Stimulated activated CD8-positive, alpha-beta memory T cell treated with anti-CD3 and anti-CD28 coated beads, Interleukin-2, amount 100 ng/mL, for 1 hour (primary cell): ENCODE data around the gene CCDC120.

Source experiments
- DNase-seq, 2 donors: peaks; one replicate each; pipeline ENCODE4 v3.0.0-alpha.2; 2020; ENCODE audit warnings: low read depth in 2 of 2

CCDC120 gene, protein sequence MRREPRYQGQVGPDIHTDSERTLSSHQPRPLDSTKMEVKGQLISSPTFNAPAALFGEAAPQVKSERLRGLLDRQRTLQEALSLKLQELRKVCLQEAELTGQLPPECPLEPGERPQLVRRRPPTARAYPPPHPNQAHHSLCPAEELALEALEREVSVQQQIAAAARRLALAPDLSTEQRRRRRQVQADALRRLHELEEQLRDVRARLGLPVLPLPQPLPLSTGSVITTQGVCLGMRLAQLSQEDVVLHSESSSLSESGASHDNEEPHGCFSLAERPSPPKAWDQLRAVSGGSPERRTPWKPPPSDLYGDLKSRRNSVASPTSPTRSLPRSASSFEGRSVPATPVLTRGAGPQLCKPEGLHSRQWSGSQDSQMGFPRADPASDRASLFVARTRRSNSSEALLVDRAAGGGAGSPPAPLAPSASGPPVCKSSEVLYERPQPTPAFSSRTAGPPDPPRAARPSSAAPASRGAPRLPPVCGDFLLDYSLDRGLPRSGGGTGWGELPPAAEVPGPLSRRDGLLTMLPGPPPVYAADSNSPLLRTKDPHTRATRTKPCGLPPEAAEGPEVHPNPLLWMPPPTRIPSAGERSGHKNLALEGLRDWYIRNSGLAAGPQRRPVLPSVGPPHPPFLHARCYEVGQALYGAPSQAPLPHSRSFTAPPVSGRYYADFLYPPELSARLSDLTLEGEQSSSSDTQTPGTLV

DNA sequence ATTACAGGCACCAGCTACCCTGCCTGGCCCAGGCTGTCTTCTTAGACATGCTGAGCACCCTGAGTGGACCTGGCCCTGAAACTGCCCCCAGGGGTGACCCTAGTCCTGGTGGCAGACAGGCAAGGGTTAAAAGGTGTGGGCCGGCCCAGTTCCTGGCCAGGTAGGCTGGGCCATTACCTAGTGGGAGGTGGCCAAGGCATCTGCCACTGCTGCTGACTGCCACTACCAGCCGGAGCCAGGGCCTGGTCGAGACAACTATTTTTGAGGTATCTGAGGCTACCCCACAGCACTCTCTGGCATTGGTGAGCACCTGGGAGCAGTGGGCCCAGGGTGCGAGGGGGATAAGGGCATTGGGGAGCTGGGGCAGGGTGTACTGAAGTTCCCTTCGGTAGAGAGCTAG is at the start of gene CCDC120:
Gene CCDC120 (plus strand): TSS at position 206 of the 400 bp plus-strand sequence. CDS start 3,043 bp downstream, outside the sequence.
- no peak for DNase-seq

DNA sequence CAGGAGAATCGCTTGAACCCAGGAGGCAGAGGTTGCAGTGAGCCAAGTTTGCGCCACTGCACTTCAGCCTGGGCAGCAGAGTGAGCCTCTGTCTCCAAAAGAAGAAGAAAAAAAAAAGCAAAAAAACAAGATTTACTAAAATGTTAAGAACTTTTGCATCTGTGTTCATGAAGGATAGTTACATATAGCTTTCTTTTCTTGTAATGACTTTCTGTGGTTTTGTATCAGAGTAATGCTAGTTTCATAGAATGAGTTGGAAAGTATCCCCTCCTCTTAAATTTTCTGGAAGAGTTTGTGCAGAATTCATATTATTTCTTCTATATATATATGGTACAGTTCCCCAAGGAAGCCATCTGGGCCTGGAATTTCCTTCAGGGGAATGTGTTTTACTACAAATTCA is 39.7 kb upstream of the CCDC120 start:
- DNase-seq = no peak

DNA sequence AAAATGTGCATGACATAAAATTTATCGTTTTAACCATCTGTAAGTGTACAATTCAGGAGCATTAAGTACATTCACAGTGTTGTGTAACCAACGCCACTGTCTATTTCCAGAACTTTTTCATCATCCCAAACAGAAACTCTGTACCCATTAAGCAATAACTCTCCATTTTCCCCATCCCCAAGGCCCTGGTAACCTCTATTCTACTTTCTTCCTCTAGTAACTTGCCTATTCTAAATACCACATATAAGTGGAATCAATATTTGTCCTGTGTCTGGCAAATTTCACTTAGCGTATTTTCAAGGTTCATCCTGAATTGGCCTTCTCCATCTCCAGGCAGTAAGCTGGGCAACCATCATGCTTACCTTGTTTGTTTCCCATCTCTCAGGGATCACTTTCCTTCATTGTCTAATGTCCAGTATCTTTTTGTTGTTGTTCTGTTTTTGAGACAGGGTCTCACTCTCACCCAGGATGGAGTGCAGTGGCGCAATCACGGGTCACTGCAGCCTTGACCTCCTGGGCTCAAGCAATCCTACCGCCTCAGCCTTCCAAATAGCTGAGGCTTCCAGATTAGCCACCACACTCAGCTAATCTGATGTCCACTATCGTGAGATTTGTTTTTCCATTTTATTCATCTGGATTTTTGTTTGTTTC is 39.1 kb upstream of the CCDC120 start:
- no peak for DNase-seq

DNA sequence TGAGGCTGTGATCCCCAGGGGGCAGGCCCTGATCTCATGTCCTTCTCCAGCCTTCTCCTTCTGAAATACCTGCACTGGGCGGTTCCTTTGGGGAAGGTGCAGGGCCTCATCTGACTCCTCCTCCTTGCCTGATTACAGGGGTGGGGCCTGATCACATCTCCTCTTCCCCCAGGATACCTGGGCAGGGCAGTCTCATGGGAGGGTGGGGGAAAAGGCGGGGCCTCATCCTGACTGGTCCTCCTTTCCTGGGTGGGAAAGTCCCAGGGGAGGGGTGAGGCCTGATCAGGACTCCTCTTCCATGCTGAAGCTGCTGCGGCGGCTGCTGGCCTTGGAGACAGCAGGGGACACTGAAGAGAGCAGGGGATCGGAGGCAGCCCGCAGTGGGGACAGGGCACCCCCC is 28.9 kb upstream of the CCDC120 start:
- no peak for DNase-seq

DNA sequence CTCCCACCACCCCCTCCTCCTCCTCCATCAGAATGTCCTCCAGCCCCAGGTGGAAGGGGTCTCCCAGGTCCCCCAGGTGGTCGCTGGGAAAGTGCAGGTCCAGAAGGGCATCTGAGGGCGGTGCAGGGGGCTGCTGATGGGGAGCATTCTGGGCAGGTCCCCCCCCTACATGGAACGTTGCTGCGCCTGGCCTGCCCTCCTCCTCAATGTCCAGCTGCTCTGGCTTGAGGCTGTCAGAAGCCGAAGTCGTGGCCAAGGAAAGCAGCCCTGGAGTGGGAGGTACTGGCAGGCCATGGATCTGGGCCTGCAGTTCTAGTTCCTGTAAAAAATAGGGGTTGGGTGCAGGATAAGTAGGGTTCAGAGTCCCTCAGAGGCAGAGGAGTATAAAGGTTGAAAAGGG is 28.5 kb upstream of the CCDC120 start:
- no peak for DNase-seq

DNA sequence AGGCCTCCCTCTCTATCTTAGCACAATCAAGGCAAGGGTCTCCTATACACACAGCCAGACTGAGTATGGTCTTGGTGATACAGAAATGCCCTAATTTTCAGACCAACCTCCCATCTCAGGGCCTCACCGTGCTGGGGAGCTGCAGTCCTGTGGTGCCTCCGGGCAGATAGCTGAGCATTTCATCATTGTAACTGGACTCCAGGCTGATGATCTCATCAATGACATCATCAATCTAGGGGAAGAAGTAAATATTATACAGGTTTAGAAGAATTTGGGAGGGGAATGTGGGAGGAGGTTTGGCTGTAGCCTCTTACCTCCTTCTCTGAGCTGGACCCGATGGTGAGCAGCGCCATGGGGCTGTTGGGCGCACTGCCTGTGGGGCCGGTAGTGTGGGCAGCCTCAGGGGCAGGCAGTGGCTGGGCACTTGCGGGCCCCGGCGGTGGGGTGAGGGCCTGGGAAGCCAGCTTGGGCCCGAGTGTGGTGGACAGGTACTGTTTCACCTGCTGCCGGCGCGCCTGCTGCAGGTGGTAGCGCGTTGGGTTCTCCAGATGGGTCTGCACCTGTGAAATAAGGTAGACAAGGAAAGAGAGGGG is 20.8 kb upstream of the CCDC120 start:
- no peak for DNase-seq

DNA sequence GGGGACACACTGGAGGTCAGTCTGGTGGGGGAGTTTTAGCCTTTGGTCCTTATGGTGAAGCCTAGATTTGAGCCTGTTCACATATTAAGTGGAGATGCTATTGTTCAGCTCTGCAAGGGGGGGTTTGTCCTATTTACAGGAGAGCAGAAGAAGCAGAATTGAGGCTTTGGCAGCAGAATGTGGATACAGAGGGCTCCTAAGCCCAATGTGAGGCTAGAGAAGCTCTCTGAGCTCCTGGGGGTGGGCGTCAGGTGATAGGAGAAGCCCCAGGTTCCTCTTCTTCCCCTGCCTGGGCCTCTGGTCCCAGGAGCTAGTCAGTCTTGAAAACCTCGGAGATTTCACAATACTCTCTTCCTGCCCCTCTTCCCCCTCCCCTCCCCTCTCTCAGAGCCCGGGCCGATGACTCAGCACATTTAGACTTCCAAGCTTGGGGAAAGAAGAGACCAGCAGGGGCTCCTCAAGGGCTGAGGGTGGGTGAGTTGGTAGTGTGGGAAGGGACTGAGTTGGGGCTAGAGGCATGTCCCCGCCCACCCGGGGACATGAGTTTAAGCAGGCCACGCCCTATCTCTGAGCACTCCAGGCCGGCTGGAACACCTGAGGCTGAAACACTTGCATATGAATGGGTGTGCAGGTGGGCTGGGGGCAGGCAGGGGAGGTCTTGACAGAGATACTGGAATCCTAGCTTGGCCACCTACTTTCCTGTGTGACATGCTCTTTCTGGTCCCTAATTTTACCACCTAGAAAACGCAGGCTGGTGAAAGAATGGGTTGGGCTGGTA is 19.0 kb upstream of the CCDC120 start:
- DNase-seq = peak in 1 of 2 donors; percentile 4

DNA sequence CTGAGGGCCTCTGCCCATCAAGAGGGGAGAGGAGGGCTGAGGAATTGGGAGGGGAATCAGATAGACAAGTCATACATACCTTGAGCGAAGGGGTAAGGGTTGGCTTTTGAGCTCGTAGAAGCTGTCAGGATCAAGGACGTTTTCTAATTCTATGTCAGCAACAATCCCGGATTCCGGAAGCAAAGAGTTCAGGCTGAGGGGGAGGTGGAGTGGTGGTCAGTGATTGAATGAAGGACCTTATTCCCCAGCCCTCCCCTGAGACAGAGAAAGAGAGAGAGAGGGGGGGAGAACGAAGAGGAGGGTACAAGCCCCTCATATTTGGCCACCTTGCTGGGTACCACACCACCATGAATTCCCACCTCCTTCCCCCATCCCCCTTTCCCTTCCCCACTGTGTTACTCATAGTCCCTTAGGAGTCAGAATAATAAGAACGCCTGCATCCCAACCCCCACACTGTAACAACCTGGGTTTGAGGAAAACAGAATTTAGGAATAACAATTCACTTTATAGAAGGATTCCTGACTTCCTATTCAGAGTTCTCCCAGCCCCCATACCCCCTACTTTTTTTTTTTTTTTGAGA is 18.3 kb upstream of the CCDC120 start:
- no peak for DNase-seq

DNA sequence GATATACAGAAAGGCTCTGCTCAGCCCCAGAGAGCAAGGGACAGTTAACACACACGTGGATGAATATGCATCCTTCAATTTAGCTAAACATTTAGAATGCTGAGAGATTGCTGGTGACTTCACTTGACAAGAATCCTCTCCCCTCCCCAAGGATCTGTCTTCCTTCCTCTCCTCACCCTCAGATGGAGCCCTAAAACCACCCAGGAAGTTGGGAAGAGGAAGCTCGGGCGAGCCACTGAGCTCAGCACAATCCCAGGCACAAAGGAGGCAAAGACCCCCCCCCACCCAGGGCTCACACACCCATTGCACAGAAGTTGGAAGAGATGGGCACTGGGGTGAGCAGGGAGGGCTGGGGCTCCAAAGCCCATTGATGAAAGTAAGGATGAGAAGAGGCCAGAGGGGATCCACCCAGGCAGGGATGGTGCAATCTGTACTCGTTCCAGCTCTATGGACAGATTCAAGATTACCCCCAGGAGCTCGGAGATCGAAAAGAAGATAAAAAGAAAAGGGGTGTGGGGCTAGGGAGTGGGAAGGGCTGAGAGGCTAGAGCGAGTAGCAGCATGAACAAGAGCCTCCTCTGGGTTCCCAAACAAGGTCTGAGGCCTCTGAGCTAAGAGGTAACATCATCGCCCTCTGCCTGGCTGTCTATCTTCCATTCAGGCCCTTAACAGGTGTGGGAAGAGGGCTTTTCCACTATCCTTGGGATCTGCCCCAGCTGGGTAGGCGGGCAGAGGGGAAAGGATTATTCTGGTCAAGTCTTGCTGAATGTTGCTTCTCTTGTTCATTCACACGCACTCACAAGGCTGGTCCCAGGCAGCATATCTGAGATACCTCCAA is 16.8 kb upstream of the CCDC120 start:
- DNase-seq = no peak

DNA sequence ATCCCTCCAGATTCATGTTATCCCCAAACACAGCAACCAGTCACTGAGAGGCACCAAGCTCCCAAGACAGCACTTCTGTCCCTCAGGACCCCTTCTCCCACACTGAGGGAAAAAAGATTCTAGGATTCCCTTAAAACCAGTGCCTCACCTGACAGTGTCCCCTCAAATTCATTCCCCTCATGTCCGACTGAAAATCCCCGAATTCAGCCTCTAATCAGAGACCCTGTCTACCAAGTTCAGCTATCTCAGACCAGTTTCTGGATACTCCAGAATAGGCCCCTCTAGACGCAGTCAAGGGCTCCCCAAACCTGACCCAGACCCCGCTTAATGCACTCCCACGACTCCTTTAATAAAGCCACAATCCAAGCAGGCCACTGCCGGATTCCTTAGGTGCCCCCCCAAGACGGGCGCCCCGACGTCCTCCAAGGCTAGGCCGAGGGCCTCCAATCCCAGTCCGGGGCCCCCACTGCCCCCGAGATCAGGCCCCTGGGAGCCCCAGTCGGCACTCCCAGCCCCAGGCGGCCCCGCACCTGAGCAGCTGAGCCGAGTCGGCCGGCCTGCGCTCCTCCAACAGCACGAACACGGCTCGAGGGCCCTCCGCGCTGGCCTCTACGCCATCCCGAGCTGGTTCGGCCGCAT is 16.1 kb upstream of the CCDC120 start:
- peak in 1 of 2 donors; percentile 5 for DNase-seq

DNA sequence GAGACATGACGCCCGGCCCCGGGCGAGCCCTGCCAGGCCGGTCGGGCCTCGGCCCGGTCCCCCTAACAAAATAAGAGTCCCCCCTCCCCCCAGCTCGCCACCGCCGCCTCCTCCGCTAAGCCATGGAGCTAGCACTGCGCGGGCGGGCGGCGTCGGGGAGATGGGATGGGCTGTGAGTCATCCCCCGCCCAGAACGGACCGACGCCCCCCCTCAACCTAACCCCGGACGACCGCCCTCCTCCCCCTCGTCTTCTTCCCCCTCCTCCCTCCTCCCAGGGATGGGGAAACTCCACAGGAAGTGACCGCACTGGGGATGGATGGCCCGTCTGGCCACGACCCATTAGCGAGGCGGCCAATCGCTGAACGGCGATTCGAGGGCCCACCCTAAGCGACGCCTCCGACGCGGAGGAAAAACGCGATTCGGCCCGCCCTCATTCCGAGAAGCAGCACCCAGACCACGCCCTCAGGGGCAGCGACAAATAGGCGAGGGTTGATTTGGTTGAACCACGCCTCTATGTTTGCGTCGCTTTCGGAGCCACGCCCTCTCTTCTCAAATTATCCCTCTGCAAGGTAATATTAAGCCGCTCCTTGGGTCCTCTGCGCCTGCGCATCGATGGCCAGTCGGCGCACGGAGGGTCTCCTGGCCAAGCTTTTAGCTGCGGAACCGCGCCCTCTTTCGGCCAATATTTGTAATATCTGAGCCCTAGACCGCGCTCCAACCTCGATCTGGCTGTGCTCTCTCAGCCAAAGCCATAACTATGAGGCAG is 15.4 kb upstream of the CCDC120 start, which contains the start of gene TFE3:
Gene TFE3 (minus strand): TSS at position 138 of the 767 bp plus-strand sequence. CDS start 131 bp downstream, at position 7.
- DNase-seq = peak; percentile 84 to 89

DNA sequence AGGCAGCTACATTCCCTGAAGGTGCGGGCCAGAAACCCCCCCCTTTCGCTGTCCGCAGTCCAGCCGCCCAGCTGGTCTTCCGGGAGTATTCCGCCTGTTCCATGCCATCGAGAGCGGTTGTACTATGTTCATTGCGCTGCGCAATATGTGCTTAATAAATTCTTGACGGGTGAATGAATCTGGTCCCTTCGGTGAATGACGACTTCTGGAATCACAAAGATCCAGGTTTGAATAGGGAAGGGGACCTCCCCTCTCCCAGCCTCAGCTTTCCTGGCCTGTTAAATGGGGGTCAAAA is 14.9 kb upstream of the CCDC120 start:
- DNase-seq = no peak

DNA sequence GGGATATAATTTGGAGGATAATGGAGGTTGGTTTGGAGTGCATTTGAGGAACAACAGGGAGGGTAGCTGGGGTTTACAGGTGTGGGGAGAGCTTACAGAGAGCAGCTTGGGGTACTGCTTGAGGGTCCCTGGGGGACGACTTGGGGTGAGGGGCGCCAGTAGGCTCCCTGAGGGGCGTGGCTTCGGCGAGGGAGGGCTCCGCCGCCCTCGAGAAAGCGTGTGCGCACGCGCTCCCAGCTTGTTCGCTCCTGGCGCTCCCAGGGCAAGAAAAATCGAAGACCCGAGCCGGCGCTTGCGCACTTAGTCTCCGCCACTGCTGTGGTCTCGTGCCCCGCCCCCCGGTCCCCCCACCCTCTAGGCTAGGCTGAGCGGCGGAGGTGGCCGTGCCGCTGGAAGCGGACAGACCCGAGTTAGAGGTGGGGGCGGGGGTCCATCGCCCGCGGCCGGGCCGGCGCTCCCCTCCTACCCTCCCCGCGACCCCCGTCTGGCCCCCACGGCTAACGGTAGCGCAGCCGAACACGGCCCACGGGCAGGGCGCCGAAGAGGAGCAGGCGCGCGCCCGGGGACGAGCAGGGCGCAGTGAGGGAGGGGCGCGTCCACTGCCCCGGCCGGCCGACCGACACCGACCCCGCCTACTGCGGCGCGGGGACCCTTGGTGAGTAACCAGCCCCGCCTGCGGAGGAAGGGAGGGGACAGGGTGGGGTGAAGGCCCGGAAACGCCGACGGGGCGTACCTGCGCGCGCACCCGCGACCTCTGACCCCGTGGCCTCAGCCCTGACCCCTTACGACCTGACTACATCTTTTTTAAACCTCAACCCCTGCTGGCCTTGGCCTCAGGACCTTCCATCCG is 5.4 kb upstream of the CCDC120 start:
- DNase-seq = peak; percentile 28 to 36

DNA sequence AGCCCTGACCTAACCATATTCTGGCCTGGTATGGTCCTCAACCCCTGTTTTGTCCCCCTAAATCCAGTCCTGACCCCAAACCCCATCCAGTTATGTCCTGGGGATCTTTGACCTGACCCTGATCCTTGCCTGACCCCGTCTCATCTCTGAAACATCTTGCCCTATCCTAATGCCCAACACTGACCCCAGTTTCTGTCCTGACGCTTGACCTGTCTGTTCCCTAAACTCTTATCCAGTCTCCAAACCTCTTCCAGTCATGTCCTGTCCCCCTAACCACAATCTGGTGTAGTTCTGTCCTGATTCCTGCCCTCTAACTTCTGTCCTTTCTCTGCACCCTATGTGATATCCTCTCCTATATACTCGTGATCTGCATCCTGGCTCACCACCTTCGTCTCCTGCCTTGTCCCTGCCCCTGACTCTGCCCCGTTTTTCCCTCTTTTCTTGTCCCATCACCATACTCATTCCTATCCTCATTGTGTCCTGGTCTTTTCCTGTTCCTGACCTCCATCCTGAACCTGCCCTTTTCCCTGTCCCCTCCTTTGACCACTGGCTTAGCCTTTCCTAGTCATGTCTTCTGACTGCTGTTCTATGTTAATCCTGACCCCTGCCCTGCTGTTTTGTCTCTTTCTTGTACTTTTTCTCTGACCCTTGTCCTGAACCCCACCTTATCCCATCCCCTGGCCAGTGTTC is 4.6 kb upstream of the CCDC120 start:
- no peak for DNase-seq

DNA sequence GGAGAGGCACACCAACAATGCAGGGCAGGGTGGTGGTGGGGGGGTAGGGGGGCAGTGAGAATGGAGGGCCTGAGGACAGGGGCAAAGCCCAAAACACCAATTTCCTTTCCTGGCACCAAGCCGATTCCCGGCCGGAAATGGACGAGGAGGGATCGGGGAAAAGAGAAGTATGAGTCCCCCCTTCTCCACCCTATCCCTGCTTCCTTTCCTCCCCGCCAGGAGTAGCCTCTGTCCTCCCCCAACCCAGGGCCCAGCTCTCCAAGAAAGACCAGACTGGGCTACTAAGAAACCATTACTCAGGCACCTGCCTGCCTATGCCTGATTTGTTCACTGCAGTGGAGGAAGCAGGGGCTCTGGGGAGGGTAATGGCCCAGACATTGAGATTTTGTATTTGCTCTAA is 402 bp downstream of the CCDC120 start:
- DNase-seq = no peak

DNA sequence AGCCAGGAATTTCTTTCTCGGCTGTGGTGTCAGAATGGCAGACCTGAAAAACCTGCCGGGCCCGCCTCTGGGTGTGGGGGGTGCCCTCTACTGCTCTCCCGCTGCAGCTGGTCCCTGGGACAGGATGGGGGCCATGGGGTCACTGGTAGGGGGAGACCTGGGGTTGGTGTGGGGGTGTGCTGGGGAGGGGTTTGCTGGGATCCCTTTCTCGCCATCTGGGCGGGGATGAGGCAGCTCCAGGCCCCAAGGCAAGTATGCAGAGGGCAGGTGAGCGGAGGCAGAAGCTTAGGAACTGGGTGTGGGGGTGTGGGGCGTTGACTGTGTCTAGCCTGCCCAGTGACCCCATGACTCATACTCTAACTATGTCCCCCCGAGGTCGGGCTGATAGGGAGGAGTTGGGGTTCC is 884 bp downstream of the CCDC120 start:
- no peak for DNase-seq

DNA sequence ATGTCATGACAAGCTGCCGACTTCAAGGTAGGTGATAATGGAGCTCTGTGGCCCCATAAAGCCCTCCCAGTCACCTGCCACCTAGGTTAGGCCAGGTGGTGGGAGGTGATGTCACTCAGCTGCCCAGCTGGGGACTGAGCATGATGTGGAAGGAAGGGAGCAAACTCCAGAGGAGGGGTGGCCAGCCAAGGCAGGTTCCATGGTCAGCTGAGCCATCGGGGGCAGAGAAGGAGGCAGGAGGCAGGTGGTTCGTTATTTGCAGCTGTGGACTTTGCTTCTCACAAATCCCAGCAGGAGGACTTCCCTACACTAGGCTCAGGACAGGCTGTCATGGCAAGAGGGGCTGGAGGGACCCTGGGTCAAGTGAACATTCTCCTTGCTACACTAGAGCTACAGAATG is 2.1 kb downstream of the CCDC120 start:
- DNase-seq = no peak

DNA sequence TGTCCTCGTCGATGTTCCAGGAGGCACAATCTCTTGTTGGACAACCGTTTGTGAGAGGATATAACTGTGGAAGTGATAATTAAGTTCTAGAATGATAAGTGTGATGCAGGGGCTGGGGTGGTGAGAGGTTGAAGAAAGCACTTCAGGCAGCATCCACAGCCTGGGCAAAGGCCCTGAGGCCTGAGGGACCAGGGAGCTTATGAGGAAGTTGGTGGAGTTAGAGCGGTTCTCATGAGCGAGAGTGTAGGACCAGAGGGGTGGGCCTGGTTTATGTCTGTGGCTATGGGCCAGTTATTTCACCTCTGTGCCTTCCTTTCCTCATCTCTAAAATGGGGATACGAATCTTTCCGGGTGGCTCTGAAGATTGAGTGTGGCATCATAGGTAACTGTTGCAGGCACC is 2.7 kb downstream of the CCDC120 start:
- no peak for DNase-seq
